Activated T-cell treated with anti-CD3 and anti-CD28 coated beads, Interleukin-2, amount 50 U/mL, for 24 hours (primary cell): ENCODE measurements around the gene GALNT9.
A peak's percentile ranks its signal among the peaks of the same experiment; 100 is the strongest.
"Not testable (repeated sequence)": the region's sequence is repeated elsewhere in the genome, so short reads cannot be mapped to it uniquely, and the experiment has no call there.

Source experiments
- DNase-seq: peaks from one replicate; pipeline ENCODE4 v3.0.0-alpha.2; 2020
- H3K27ac Mint-ChIP-seq: 2 replicates; pipeline ENCODE4 v1.8.0; 2020; ENCODE audit warnings: mild to moderate bottlenecking, mixed read lengths
- H3K27me3 Mint-ChIP-seq: 2 replicates; pipeline ENCODE4 v1.8.0; 2020; ENCODE audit warnings: mixed read lengths
- H3K36me3 Mint-ChIP-seq: 2 replicates; pipeline ENCODE4 v1.8.0; 2020; ENCODE audit warnings: low read depth, mixed read lengths
- H3K4me1 Mint-ChIP-seq: 2 replicates; pipeline ENCODE4 v1.8.0; 2020; ENCODE audit warnings: low read depth, mixed read lengths
- H3K4me3 Mint-ChIP-seq: 2 replicates; pipeline ENCODE4 v1.8.0; 2020; ENCODE audit warnings: mild to moderate bottlenecking, moderate library complexity, mixed read lengths
- H3K9me3 Mint-ChIP-seq: 2 replicates; pipeline ENCODE4 v1.8.0; 2020; ENCODE audit warnings: mixed read lengths

GALNT9 gene

DNA sequence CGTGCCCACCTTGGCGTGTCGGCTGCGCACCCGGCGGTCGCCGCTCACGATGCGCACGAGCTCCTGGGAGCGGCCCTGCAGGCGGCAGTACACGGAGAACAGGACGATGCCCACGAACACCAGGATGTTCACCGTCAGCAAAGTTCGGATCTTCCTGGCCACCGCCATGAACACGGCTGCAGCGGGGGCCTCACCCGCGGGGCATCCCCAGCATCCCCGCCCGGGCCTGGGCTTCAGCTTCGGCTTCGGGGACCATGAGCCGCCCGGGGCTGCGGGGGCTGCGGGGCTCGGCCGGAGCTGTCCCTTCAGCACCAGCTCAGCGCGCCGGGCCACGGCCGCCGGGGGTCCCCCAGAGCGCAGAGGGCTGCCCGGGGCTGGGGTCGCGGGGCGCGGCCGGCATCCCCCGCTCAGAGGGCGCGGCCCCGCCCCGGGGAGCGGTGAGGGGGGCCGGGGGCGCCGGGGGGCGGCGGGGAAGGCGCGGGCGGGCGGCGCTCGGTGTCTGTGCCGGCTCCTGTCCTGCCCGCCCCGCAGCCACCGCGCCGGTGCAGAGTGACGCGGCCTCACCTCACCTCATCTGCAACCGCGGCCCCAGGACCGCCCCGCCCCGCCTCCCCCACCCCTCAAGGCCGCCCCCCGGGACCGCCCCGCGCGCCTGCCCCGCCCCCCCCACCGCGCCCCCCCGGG is at the start of gene GALNT9:
Gene GALNT9, minus strand, starts transcription at position 554 of the 684 bp plus-strand sequence. Its CDS starts 386 bp downstream, at position 168.
- Mint-ChIP-seq H3K9me3 (no peaks in the 10 kb centered on the region), H3K4me1 (peaks cover 22% of the 10 kb centered on the region), H3K4me3 (no peak within 1 kb of the TSS), H3K36me3 (no peaks in the 10 kb centered on the region), H3K27ac (no peak within 1 kb of the TSS), H3K27me3 (peaks cover 65% of the 10 kb centered on the region)
- peak; percentile 46 for DNase-seq

DNA sequence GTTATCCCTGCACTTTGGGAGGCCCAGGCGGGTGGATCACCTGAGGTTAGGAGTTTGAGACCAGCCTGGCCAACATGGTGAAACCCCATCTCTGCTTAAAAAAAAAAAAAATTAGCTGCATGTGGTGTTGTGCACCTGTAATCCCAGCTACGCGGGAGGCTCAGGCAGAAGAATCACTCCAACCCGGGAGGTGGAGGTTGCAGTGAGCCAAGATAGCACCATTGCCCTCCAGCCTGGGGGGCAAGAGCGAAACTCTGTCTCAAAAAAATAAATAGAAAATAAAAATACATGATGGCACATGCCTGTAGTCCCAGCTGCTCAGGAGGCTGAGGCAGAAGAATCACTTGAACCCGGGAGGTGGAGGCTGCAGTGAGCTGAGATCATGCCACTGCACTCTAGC is 49.7 kb upstream of the GALNT9 start:
- not testable (repeated sequence) for H3K9me3 Mint-ChIP-seq, H3K4me3 Mint-ChIP-seq, DNase-seq, H3K27ac Mint-ChIP-seq, H3K36me3 Mint-ChIP-seq, H3K4me1 Mint-ChIP-seq
- peaks cover 36% of the 10 kb centered on the region for H3K27me3 Mint-ChIP-seq

DNA sequence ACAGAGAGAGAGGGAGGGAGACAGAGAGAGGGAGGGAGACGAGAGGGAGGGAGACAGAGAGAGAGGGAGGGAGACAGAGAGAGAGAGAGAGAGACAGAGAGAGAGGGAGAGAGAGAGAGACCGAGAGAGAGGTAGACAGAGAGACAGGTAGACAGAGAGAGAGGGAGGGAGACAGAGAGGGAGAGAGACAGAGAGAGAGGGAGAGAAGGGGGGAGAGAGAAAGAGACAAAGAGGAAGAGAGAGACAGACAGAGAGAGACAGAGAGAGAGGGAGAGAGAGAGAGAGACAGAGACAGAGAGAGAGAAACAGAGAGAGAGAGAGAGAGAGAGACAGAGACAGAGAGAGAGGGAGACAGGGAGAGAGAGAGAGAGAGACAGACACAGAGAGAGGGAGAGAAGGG is 47.8 kb upstream of the GALNT9 start:
- H3K4me1 Mint-ChIP-seq, result no peaks in the 10 kb centered on the region
- H3K36me3 Mint-ChIP-seq, result no peaks in the 10 kb centered on the region
- H3K4me3 Mint-ChIP-seq, result no peak overlapping the region
- peaks cover 47% of the 10 kb centered on the region for H3K27me3 Mint-ChIP-seq
- DNase-seq, result no peak
- no peak overlapping the region for H3K27ac Mint-ChIP-seq
- H3K9me3 Mint-ChIP-seq, result no peaks in the 10 kb centered on the region

DNA sequence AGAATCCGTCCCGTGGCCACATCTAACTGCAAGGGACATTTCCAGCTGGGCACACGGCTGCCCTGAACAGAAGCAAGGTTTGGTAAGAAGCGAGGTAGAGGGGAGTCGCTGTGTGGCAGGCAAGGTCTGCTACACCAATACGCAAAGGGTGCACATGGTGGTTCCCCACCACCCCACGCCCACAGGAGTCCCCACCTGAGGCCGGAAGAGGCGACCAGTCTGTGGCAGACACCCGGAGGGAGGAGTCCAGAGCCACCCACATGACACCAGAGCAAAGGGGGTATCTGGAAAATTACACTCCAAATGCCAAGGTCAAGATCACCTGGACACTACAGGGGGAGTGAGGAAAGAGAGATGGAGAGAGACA is 47.1 kb upstream of the GALNT9 start:
- DNase-seq, result no peak
- Mint-ChIP-seq H3K27ac (no peak overlapping the region), H3K27me3 (peaks cover 52% of the 10 kb centered on the region)

DNA sequence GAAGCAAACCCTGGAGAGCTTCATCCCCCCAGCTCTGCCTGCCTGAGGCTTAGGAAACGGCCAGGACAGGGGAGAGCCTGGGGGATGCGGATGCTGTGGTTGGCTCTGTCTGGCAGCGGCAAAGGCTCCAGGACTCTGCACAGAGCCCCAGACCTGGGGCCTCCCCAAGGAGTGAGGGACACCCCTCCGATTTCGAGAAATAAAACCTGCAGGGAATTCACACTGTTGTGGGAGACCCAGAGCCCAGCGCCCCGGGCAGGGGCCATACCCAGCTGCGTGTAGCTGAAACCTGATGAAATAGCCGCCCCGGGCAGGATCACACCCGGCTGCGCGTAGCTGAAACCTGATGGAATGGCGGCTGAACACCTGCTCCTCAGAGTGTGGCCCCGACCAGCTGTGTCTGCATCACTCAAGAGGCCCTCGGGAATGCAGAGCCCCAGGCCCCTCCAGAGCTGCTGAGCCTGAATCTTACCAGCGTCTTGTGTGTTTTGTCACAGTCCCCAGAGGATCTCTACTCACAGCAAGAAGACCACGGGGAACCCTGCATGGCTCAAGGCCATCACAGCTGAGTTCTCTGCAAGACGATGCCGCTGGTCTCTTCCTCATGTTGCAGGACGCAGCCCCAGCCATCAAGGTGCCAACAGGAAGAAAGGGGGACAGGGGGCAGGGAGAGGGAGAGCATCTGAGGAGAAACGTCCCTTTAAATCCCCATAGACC is 46.5 kb upstream of the GALNT9 start:
- H3K4me1 Mint-ChIP-seq, result no peaks in the 10 kb centered on the region
- H3K4me3 Mint-ChIP-seq, result no peak overlapping the region
- H3K9me3 Mint-ChIP-seq, result no peaks in the 10 kb centered on the region
- no peaks in the 10 kb centered on the region for H3K36me3 Mint-ChIP-seq
- H3K27me3 Mint-ChIP-seq, result peaks cover 57% of the 10 kb centered on the region
- no peak overlapping the region for H3K27ac Mint-ChIP-seq
- no peak for DNase-seq

More for the DNA sequence above, 47.1 kb upstream of the GALNT9 start:
- Mint-ChIP-seq H3K4me3 (no peak overlapping the region), H3K9me3 (no peaks in the 10 kb centered on the region), H3K4me1 (no peaks in the 10 kb centered on the region), H3K36me3 (no peaks in the 10 kb centered on the region)

DNA sequence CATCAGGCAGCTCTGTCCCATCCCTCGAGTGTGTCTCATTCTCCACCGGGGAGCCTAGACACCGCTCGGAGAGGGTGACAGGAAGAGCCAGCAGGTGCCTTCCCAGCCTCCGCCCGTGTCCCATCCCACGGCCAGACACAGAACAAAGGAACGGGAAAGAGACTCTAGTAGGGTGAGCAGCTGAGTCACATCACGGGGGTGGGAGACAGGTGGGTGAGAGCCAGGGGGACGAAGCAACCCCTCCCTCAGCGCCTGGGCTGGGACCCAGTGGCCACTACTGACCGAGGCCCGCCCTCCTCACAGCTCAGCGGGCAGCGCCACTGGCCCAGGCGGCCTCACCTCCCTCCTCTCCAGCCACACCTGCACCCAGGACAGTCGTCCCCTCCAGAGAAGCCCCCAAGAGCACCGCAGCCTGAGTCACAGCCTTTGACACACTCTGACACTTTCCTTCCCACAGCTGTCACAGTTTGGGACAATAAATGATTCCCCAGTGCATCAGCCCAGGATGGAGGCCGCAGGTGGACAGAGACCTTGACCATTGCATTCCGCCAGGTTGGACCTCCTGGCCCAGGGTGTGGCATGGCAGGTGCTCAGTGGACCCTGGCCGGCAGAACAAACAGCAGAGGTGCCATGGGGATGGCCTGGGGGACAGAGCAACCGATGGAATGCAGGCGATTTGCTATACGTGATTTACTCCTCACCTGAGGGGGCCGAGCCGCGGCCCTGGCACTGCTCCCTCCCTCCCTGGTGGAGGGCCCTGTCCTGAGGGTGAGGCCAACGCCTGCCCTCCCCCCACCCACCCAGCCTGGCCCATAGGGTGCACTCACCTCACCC is 45.4 kb upstream of the GALNT9 start:
- Mint-ChIP-seq H3K9me3 (no peaks in the 10 kb centered on the region), H3K36me3 (no peaks in the 10 kb centered on the region), H3K4me3 (no peak overlapping the region), H3K27ac (no peak overlapping the region), H3K27me3 (peaks cover 67% of the 10 kb centered on the region), H3K4me1 (no peaks in the 10 kb centered on the region)
- DNase-seq, result no peak

DNA sequence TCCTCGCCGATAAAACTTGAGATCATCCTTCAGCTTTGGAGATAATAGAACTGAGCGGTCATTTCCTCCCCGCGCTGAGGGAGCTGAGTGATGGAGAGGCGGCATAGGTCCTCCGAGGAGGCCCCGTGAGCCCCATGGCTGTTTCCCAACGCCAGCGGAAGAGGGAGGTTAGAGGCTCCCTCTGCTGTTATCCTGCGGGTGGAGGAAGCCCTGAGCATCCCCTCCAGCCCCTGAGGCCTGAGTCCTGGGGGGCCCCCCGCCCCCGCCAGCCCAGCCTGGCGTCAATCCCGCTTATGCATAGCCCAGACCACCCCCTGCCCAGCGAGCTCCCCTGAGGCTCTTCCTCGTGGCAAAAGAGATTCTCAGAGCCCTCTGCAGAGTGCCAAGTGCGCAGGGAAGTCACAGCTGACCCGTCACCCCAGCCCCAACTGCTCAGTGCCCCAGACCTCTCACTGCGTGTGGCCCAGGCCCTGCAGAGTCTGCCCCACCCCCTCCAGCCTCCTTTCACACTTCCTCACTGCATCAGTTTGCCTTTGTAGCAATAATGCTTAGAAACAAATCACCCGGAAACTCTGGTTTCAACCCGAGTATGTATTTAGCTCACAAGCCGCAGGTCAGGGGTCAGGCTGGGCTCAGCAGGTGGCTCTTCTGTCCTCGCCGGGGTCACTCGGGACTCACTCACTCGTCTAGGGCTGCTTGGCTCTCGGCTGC is 44.7 kb upstream of the GALNT9 start:
- Mint-ChIP-seq H3K4me1 (no peaks in the 10 kb centered on the region), H3K27me3 (peaks cover 67% of the 10 kb centered on the region), H3K4me3 (no peak overlapping the region), H3K36me3 (no peaks in the 10 kb centered on the region), H3K27ac (no peak overlapping the region), H3K9me3 (no peaks in the 10 kb centered on the region)
- no peak for DNase-seq

DNA sequence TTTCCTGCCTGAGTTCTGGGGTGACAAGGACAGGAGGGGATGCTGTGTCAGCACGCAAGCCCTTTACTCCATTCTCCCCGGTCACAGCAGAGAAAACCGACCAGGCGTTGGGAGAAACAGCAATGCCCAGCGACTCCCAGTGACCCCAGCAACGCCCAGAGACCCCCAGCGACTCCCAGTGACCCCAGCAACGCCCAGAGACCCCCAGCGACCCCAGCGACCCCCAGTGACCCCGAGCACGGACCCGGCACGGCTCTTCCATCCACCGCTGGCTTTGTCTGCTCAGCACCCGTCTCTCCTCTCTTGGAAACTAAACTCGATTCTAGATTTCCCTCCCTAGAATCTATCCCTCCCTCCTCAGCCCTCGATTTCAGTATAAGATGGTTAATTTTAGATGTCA is 38.5 kb upstream of the GALNT9 start:
- no peak for DNase-seq
- Mint-ChIP-seq H3K27ac (no peak overlapping the region), H3K9me3 (no peaks in the 10 kb centered on the region), H3K4me1 (no peaks in the 10 kb centered on the region), H3K36me3 (no peaks in the 10 kb centered on the region), H3K4me3 (no peak overlapping the region), H3K27me3 (peaks cover 26% of the 10 kb centered on the region)

DNA sequence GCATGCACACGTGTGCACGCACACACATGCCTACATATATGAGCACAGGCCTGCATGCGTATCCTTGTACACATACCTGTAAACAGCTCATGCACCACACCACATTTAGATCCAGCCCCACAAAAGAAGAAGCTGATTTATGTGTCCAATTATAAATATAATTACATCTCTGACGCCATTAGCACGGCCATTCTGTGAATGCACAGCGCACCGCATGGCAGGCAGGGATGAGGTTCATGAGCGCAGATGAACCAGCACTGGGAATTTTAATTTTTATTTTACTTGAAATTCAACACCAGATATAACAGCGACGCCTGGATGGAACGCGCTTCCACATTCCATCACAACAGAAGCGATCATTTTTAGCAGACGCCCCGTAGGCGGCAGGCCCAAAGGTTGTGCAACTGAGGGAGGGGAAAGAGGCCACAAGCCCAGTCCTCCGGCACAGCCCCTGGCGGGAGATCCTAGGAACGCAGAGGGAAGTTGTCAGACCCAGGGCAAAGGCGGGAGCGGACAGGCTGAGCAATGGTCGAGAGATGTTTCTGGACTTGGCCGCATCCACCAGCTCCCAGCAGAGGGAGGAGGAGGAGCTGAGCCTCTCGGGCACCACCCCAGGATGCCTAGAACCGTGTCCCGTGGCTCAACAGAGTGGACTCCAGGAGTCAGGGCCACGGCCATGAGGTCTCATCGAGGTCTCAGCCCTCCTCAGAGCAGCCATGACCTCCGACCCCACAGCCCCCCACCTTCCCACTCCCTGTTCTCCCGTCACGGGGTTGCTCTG is 37.9 kb upstream of the GALNT9 start:
- H3K9me3 Mint-ChIP-seq, result no peaks in the 10 kb centered on the region
- H3K4me1 Mint-ChIP-seq, result no peaks in the 10 kb centered on the region
- no peak overlapping the region for H3K27ac Mint-ChIP-seq
- no peaks in the 10 kb centered on the region for H3K36me3 Mint-ChIP-seq
- H3K4me3 Mint-ChIP-seq, result no peak overlapping the region
- DNase-seq, result no peak
- H3K27me3 Mint-ChIP-seq, result peaks cover 25% of the 10 kb centered on the region

DNA sequence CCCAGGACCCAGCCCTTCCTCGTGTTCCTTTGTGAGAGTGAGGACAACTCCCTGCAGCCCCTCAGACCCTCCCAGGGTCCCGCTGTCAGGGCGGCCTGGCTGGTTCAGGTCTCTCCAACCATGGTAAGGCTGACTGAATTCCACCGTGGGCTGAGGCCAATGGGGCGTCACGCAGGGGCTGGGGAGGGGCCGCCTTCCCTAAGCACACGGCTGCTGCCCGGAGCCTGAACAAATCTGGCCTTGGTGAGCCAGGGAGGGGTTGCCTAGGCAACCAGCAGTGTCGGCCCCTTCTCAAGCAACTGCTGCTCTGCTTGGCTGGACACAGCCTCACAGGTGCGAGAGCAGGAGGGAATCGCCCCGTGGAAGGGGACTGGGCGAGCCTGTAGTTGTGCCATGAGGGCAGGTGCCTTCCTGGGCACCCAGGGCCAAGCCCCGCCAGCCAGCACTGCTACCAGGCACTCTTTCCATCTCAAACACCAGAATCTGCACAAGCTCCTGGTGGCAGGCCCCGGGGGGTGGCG is 37.0 kb upstream of the GALNT9 start:
- Mint-ChIP-seq H3K36me3 (no peaks in the 10 kb centered on the region), H3K27me3 (peaks cover 19% of the 10 kb centered on the region), H3K9me3 (no peaks in the 10 kb centered on the region), H3K4me1 (no peaks in the 10 kb centered on the region), H3K4me3 (no peak overlapping the region), H3K27ac (no peak overlapping the region)
- DNase-seq, result no peak

DNA sequence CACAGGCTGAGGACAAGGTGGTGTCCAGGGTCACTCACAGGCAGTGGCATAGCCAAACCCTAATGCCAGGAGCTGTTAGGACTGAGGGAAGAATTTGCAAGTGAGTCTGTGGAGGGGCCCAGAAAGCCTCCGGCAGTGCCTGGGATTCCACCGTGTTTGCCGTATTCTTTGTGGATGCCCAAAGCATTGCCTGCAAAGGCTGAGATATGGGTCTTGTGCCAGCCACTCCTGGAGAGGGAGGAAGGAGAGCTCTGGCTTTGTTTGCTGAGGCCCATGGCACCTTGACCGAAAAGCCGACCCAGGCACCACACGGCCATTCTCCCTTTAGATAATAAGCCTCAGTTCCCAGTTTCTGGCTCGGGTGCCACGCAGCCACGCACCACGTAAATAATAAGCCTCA is 35.8 kb upstream of the GALNT9 start:
- H3K9me3 Mint-ChIP-seq, result no peaks in the 10 kb centered on the region
- no peak overlapping the region for H3K27ac Mint-ChIP-seq
- no peaks in the 10 kb centered on the region for H3K4me1 Mint-ChIP-seq
- H3K4me3 Mint-ChIP-seq, result no peak overlapping the region
- no peak for DNase-seq
- H3K36me3 Mint-ChIP-seq, result no peaks in the 10 kb centered on the region
- H3K27me3 Mint-ChIP-seq, result peaks cover 8% of the 10 kb centered on the region

DNA sequence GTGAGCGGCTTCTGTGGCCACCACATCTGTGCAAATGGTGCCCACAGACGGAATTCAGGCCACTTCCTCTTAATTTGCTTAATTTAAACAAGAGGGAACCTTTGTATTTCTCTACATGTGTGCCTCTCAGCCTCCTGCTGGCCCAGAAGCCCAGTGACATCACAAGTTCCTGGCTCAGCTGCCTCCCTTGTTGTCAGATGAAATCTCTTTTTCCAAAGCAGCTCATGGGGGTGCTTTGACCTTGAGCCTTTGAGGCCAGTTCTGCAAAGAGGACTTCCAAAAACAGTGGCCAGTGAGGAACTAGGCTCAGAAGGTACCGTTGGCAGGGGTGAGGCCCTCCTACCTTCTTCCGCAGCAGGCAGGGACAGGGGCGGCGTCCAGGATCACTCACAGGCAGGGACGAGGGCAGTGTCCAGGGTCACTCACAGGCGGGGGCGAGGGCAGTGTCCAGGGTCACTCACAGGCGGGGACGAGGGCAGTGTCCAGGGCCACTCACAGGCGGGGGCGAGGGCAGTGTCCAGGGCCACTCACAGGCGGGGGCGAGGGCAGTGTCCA is 35.0 kb upstream of the GALNT9 start:
- DNase-seq, result no peak
- Mint-ChIP-seq H3K27ac (no peak overlapping the region), H3K4me3 (no peak overlapping the region), H3K9me3 (peaks cover 3% of the 10 kb centered on the region), H3K4me1 (no peaks in the 10 kb centered on the region), H3K36me3 (no peaks in the 10 kb centered on the region), H3K27me3 (peaks cover 2% of the 10 kb centered on the region)

DNA sequence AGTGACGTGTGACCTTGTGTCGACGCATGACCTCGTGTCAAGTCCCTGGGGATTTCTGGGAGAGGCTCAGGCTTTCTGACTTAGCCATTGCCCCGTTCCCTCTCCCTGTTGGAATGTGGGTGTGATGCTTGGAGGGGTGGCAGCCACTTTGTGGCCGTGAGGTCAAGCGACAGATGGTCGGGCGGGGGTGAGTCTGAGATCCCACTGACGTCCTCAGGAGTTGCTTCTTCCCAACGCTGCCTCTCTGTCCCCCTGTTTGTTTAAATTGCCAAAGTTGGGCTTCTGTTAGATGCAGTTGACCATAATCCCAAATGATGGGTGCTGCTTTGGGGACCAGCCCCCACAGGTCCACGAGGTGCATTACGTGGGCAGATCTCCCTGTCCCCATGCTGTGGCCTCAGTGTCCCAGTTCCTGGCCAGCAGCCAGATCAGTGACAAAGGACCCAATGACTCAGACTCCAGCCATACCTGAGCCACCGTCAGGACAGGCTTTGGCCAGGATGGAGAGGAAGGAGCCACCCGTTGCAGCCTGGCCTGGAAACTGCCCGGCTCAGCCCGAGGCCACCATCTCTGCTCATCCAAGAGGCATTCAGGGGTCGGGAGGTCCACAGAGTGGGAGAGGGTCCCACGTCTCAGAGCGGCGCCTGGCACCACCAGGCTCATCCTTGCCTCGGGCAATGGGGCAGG is 34.4 kb upstream of the GALNT9 start:
- peaks cover 3% of the 10 kb centered on the region for H3K9me3 Mint-ChIP-seq
- H3K4me3 Mint-ChIP-seq, result no peak overlapping the region
- H3K4me1 Mint-ChIP-seq, result no peaks in the 10 kb centered on the region
- H3K36me3 Mint-ChIP-seq, result no peaks in the 10 kb centered on the region
- no peak overlapping the region for H3K27ac Mint-ChIP-seq
- no peak for DNase-seq
- no peaks in the 10 kb centered on the region for H3K27me3 Mint-ChIP-seq
